Measurements from ENCODE around the gene TBC1D1.

The TBC1D1 gene

DNA sequence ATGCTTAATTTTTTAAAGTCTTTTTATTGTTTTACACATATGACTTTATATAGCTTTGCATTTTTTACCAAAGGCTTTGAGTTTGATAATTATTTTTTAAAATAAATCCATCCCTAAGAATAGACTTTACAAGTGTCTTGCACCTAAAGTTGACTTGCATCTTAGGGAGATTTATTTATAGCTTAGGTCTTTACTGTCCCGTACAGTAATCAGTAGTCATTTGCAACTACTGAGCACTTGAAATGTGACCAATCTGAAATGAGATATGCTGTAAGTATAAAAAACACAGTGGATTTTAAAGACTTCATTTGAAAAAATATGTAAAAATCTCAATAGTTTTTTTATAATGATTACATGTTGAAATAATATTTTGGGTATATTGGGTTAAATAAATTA is 19.2 kb downstream of the TBC1D1 start:
- no peak overlapping the region for H3K27ac ChIP-seq (ENCODE audit: low read depth, low read length, poor library complexity, severe bottlenecking)
- H3K4me1 ChIP-seq (ENCODE audit: insufficient read depth, low read length, severe bottlenecking) = no peaks in the 10 kb centered on the region
- no peak overlapping the region for H2AFZ ChIP-seq (ENCODE audit: low read length)
- no peaks in the 10 kb centered on the region for H3F3A ChIP-seq (ENCODE audit: insufficient read depth, low read length)
- no peaks in the 10 kb centered on the region for H3K9me2 ChIP-seq (ENCODE audit: low read depth, low read length)
- no peaks in the 10 kb centered on the region for H3K9me3 ChIP-seq (ENCODE audit: low read length)
- H3K79me2 ChIP-seq (ENCODE audit: insufficient read depth, low read length) = peaks cover 19% of the 10 kb centered on the region; the same call in 1 of the 2 replicates
- H4K20me1 ChIP-seq (ENCODE audit: insufficient read depth, low read length) = no peaks in the 10 kb centered on the region
- no peak overlapping the region for H3K4me3 ChIP-seq (ENCODE audit: low read depth, low read length, poor library complexity, severe bottlenecking)
- H3K27me3 ChIP-seq (ENCODE audit: insufficient read depth, low read length) = no peaks in the 10 kb centered on the region
- no peak for TF ChIP-seq EZH2 (IDR thresholded peaks at IDR 0.05; ENCODE audit: borderline replicate concordance, low read length)
- TF ChIP-seq, protein P1, sequence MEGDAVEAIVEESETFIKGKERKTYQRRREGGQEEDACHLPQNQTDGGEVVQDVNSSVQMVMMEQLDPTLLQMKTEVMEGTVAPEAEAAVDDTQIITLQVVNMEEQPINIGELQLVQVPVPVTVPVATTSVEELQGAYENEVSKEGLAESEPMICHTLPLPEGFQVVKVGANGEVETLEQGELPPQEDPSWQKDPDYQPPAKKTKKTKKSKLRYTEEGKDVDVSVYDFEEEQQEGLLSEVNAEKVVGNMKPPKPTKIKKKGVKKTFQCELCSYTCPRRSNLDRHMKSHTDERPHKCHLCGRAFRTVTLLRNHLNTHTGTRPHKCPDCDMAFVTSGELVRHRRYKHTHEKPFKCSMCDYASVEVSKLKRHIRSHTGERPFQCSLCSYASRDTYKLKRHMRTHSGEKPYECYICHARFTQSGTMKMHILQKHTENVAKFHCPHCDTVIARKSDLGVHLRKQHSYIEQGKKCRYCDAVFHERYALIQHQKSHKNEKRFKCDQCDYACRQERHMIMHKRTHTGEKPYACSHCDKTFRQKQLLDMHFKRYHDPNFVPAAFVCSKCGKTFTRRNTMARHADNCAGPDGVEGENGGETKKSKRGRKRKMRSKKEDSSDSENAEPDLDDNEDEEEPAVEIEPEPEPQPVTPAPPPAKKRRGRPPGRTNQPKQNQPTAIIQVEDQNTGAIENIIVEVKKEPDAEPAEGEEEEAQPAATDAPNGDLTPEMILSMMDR (IDR thresholded peaks at IDR 0.05; ENCODE audit: low read length) = no peak
- H3K36me3 ChIP-seq (ENCODE audit: insufficient read depth, low read length) = peaks cover 19% of the 10 kb centered on the region
- H3K4me2 ChIP-seq (ENCODE audit: low read length) = no peak overlapping the region
- no peak overlapping the region for H3K9ac ChIP-seq (ENCODE audit: low read length)

DNA sequence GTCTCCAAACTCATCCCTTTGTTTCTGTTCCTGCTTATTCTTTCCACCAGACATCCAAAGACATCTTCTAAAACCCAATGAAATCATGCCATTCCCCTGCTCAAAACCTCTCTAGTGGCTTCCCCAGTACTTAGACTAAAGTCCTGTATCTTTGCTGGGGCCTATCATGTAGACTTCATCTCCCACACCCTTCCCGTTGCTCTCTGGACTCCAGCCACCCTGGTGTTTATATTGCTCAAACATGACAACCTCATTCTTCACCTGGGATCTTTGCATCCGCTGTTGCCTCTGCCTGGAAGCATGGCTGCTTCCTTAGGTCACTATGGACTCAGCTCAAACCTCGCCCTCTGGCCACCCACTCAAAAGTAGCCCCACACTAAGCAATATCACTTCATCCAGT is 23.7 kb downstream of the TBC1D1 start:
- Histone ChIP-seq H2AFZ (ENCODE audit: low read length) (no peak overlapping the region), H3K79me2 (ENCODE audit: insufficient read depth, low read length) (peaks cover 14% of the 10 kb centered on the region; the same call in 1 of the 2 replicates), H3K4me3 (ENCODE audit: low read depth, low read length, poor library complexity, severe bottlenecking) (no peak overlapping the region), H3K9me3 (ENCODE audit: low read length) (no peaks in the 10 kb centered on the region), H3K27ac (ENCODE audit: low read depth, low read length, poor library complexity, severe bottlenecking) (no peak overlapping the region), H3K9me2 (ENCODE audit: low read depth, low read length) (no peaks in the 10 kb centered on the region), H3K4me1 (ENCODE audit: insufficient read depth, low read length, severe bottlenecking) (no peaks in the 10 kb centered on the region), H3F3A (ENCODE audit: insufficient read depth, low read length) (no peaks in the 10 kb centered on the region), H3K27me3 (ENCODE audit: insufficient read depth, low read length) (no peaks in the 10 kb centered on the region), H3K9ac (ENCODE audit: low read length) (no peak overlapping the region), H3K36me3 (ENCODE audit: insufficient read depth, low read length) (peaks cover 8% of the 10 kb centered on the region; the same call in 1 of the 2 replicates), H4K20me1 (ENCODE audit: insufficient read depth, low read length) (no peaks in the 10 kb centered on the region), H3K4me2 (ENCODE audit: low read length) (no peak overlapping the region)
- no peak for TF ChIP-seq EZH2 (IDR thresholded peaks at IDR 0.05; ENCODE audit: borderline replicate concordance, low read length)
- TF ChIP-seq, protein P1 (IDR thresholded peaks at IDR 0.05; ENCODE audit: low read length) = no peak

DNA sequence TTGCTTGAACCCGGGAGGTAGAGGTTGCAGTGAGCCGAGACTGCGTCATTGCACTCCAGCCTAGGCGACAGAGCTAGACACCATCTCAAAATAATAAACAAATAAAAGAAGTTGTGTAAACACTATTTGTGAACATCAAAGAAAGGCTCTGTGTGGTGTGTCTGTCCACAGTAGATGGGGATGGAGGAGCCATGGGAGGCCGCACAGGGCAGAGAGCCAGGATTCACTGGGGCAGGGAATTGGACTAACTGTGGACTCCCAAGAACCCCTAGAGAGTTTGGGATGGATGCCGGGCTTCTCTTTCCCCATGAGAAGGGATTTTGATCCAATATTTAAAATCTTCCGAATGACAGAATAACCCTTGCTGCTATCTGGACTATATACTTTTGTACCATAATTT is 26.5 kb downstream of the TBC1D1 start:
- Histone ChIP-seq H3K4me3 (ENCODE audit: low read depth, low read length, poor library complexity, severe bottlenecking) (no peak overlapping the region), H3K27ac (ENCODE audit: low read depth, low read length, poor library complexity, severe bottlenecking) (no peak overlapping the region), H4K20me1 (ENCODE audit: insufficient read depth, low read length) (no peaks in the 10 kb centered on the region), H3K9me3 (ENCODE audit: low read length) (no peaks in the 10 kb centered on the region), H3K4me1 (ENCODE audit: insufficient read depth, low read length, severe bottlenecking) (no peaks in the 10 kb centered on the region), H3F3A (ENCODE audit: insufficient read depth, low read length) (no peaks in the 10 kb centered on the region), H3K9ac (ENCODE audit: low read length) (no peak overlapping the region), H3K27me3 (ENCODE audit: insufficient read depth, low read length) (no peaks in the 10 kb centered on the region), H3K4me2 (ENCODE audit: low read length) (no peak overlapping the region), H3K79me2 (ENCODE audit: insufficient read depth, low read length) (peaks cover 5% of the 10 kb centered on the region; the same call in 1 of the 2 replicates), H2AFZ (ENCODE audit: low read length) (no peak overlapping the region), H3K36me3 (ENCODE audit: insufficient read depth, low read length) (peaks cover 4% of the 10 kb centered on the region; the same call in 1 of the 2 replicates), H3K9me2 (ENCODE audit: low read depth, low read length) (no peaks in the 10 kb centered on the region)
- TF ChIP-seq EZH2 (IDR thresholded peaks at IDR 0.05; ENCODE audit: borderline replicate concordance, low read length) = no peak
- TF ChIP-seq, protein P1 (IDR thresholded peaks at IDR 0.05; ENCODE audit: low read length) = no peak
